SK-N-SH (cell line): ENCODE results near the gene VLDLR. TPM values are rescaled to one million over a fixed set of nuclear protein-coding genes. Genes with fewer than 3 reads are reported as not detected.

Experiments used
- CTCF ChIA-PET: fragments of 300-600, 350-600 bp; formaldehyde crosslinking; extraction: SDS; loops from one replicate; lab custom pipeline; 2021; lab: Yijun Ruan, JAX
- POLR2A ChIA-PET: fragments of 350-600 bp; sonication (Branson Sonifier 250); formaldehyde crosslinking; extraction: SDS; loops from one replicate; lab custom pipeline; 2020; ENCODE audit warnings: antibody characterized with exemption, inconsistent platforms; lab: Yijun Ruan, JAX
- DNase-seq: peaks from one replicate; pipeline ENCODE4 v3.0.0; 2012
- H2AFZ ChIP-seq: fragments of 200-600 bp; sonication (generic); 2 replicates; pipeline ENCODE4 v1.8.1; 2016; ENCODE audit warnings: antibody characterized with exemption, mild to moderate bottlenecking, low read depth
- H3F3A ChIP-seq: fragments of 200-600 bp; sonication (generic); replicated peaks from 2 replicates; pipeline ENCODE3; 2016; ENCODE audit warnings: antibody characterized with exemption, mild to moderate bottlenecking; ENCODE audit not compliant: insufficient read depth
- H3K27ac ChIP-seq, 2 experiments: fragments of 200-500 bp in 1 of 2; fragments of 200-600 bp in 1 of 2; sonication (Bioruptor generic) in 1 of 2; sonication (generic), shearing (Covaris generic) in 1 of 2; 2 replicates each; pipeline versions ENCODE4 v1.5.1 to v1.6.1; 2014 to 2016; ENCODE audit warnings: low read depth in 2 of 2, inconsistent platforms in 1 of 2, low read length in 1 of 2, mild to moderate bottlenecking in 1 of 2, mixed read lengths in 1 of 2
- H3K27me3 ChIP-seq: fragments of 200-600 bp; sonication (generic), shearing (Covaris generic); 2 replicates; pipeline ENCODE4 v1.6.1; 2016; ENCODE audit warnings: mixed run types; ENCODE audit not compliant: insufficient read depth
- H3K36me3 ChIP-seq, 2 experiments: fragments of 200-500 bp in 1 of 2; fragments of 200-600 bp in 1 of 2; sonication (Bioruptor generic) in 1 of 2; sonication (generic) in 1 of 2; replicated peaks in 1 of 2; 2 replicates each; pipeline versions ENCODE3 to v1.5.1; 2014 to 2016; ENCODE audit warnings: low read length in 1 of 2, mild to moderate bottlenecking in 1 of 2; ENCODE audit not compliant: insufficient read depth in 2 of 2, control insufficient read depth in 1 of 2
- H3K4me1 ChIP-seq, 2 experiments: fragments of 200-500 bp in 1 of 2; fragments of 200-600 bp in 1 of 2; sonication (Bioruptor generic) in 1 of 2; sonication (generic), shearing (Covaris generic) in 1 of 2; 2 replicates each; pipeline versions ENCODE4 v1.5.1 to v1.6.1; 2014 to 2016; ENCODE audit warnings: low read depth in 1 of 2, low read length in 1 of 2, mixed run types in 1 of 2; ENCODE audit not compliant: insufficient read depth in 2 of 2, control insufficient read depth in 1 of 2
- H3K4me2 ChIP-seq: fragments of 200-600 bp; sonication (generic), shearing (Covaris generic); 2 replicates; pipeline ENCODE4 v1.6.1; 2017; ENCODE audit warnings: mixed run types
- H3K4me3 ChIP-seq, 2 experiments: fragments of 200-500 bp in 1 of 2; fragments of 200-600 bp in 1 of 2; sonication (Bioruptor generic) in 1 of 2; sonication (generic), shearing (Covaris generic) in 1 of 2; 2 replicates each; pipeline versions ENCODE4 v1.5.1 to v1.8.1; 2014 to 2016; ENCODE audit warnings: low read depth in 2 of 2, inconsistent platforms in 1 of 2, low read length in 1 of 2, mild to moderate bottlenecking in 1 of 2, mixed read lengths in 1 of 2, moderate library complexity in 1 of 2
- H3K79me2 ChIP-seq: fragments of 200-600 bp; sonication (generic); 2 replicates; pipeline ENCODE4 v1.8.1; 2017; ENCODE audit warnings: mild to moderate bottlenecking; ENCODE audit not compliant: insufficient read depth
- H3K9ac ChIP-seq: fragments of 200-600 bp; sonication (generic); 2 replicates; pipeline ENCODE4 v1.6.1; 2017; ENCODE audit warnings: mixed run types
- H3K9me2 ChIP-seq: fragments of 200-600 bp; sonication (generic); 2 replicates; pipeline ENCODE4 v1.6.1; 2017; ENCODE audit warnings: mixed run types
- H3K9me3 ChIP-seq: fragments of 200-600 bp; sonication (generic); 2 replicates; pipeline ENCODE4 v1.6.1; 2017; ENCODE audit warnings: mixed run types, mild to moderate bottlenecking, moderate library complexity
- H4K20me1 ChIP-seq: fragments of 200-600 bp; sonication (generic); 2 replicates; pipeline ENCODE4 v1.6.1; 2017; ENCODE audit warnings: mild to moderate bottlenecking, mixed run types; ENCODE audit not compliant: insufficient read depth
- ELF1 ChIP-seq: IDR thresholded peaks from 2 replicates; pipeline ENCODE4 v1.4.0; 2012
- FOXJ3 ChIP-seq: sonication (generic); formaldehyde crosslinking; IDR thresholded peaks from 2 replicates; pipeline ENCODE4 v1.5.1; 2020; ENCODE audit warnings: mild to moderate bottlenecking, missing genetic modification reagents
- FOXM1 ChIP-seq: IDR thresholded peaks from 2 replicates; pipeline ENCODE4 v1.4.0; 2012; ENCODE audit warnings: low read depth, mild to moderate bottlenecking
- GATA2 ChIP-seq: sonication (generic); formaldehyde crosslinking; IDR thresholded peaks from 2 replicates; pipeline ENCODE4 v1.5.0; 2020; ENCODE audit warnings: mild to moderate bottlenecking, missing genetic modification reagents
- NFIC ChIP-seq: IDR thresholded peaks from 2 replicates; pipeline ENCODE4 v1.4.0; 2012; ENCODE audit warnings: borderline replicate concordance
- NRF1 ChIP-seq: IDR thresholded peaks from 2 replicates; pipeline ENCODE4 v1.6.1; 2012; ENCODE audit warnings: low read depth, mild to moderate bottlenecking, low read length
- RXRA ChIP-seq: IDR thresholded peaks from 2 replicates; pipeline ENCODE4 v1.4.0; 2012; ENCODE audit warnings: low read depth, mild to moderate bottlenecking, borderline replicate concordance
- SMC3 ChIP-seq: IDR thresholded peaks from 2 replicates; pipeline ENCODE4 v1.6.1; 2012; ENCODE audit warnings: low read depth, low read length, improper control_type of control experiment
- TAF1 ChIP-seq: IDR thresholded peaks from 2 replicates; pipeline ENCODE4 v1.6.1; 2012; ENCODE audit warnings: low read depth, mild to moderate bottlenecking, low read length, moderate library complexity, borderline replicate concordance
- YY1 ChIP-seq: IDR thresholded peaks from 2 replicates; pipeline ENCODE4 v1.4.0; 2012; ENCODE audit warnings: low read depth, mild to moderate bottlenecking
- WGBS: methylation state at CpG from one replicate; pipeline ENCODE4 v1.1.6; 2017; ENCODE audit warnings: low lambda C conversion rate; 5-methylcytosine and 5-hydroxymethylcytosine counted together
- polyA plus RNA-seq, 3 experiments: library from polyadenylated mRNA; depleted of rRNA; stranded (reverse); fragments of >200 nt; gene quantifications; 2 replicates each; pipeline ENCODE4 v1.2.3, GENCODE V29; 2012
- TF ChIP-seq, protein P1 (sequence below): fragments of 150-350 bp; IDR thresholded peaks from 2 replicates; pipeline ENCODE4 v1.6.1; 2017; ENCODE audit warnings: antibody characterized with exemption, low read length, low read depth, borderline replicate concordance
- TF ChIP-seq, protein P2 (sequence below): fragments of 200-600 bp; sonication (generic); IDR thresholded peaks from 2 replicates; pipeline ENCODE4 v1.6.1; 2017; ENCODE audit warnings: antibody characterized with exemption, mild to moderate bottlenecking, moderate library complexity
- TF ChIP-seq, protein P3 (sequence below): IDR thresholded peaks from 2 replicates; pipeline ENCODE4 v1.4.0; 2012; ENCODE audit warnings: low read depth, borderline replicate concordance
- TF ChIP-seq, protein P4 (sequence below): fragments of 150-350 bp; IDR thresholded peaks from 2 replicates; pipeline ENCODE4 v1.6.1; 2016; ENCODE audit warnings: mild to moderate bottlenecking, low read depth, low read length
- TF ChIP-seq, protein P5 (sequence below): IDR thresholded peaks from 2 replicates; pipeline ENCODE4; 2012

The VLDLR gene
- polyA plus RNA-seq, 1 of the 3 experiments (the other 2 are of a cell fraction): 9.2 TPM

DNA sequence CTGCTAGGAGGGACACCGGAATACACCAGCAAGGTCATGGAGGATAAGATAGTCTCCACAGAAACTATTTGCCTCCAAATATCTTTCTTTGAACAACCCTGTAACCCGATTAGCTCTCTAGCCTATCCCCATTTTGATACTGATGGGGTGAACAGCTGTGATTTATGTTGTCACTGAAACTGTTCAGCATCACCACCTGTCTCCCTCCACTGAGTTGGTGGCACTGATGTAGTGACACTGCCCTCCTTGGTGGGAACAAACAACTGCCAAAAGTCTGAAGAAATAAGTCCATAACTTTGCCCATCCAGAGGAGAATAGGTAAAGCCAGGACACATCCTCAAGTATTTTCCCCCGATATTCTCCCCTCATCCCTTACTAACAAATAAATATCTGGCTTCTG, 71.5 kb downstream of the VLDLR start:
- Histone ChIP-seq H3K9me2 (no peaks in the 10 kb centered on the region), H3K9me3 (no peaks in the 10 kb centered on the region), H3K27ac (no peak overlapping the region), H3F3A (peaks cover 11% of the 10 kb centered on the region), H3K4me1 (peaks cover 0 to 15% of the 10 kb centered on the region in 2 experiments; a peak in 1 of 4 replicates), H3K4me2 (no peak overlapping the region), H3K36me3 (no peaks in the 10 kb centered on the region), H3K4me3 (no peak overlapping the region), H3K27me3 (no peaks in the 10 kb centered on the region), H3K79me2 (no peaks in the 10 kb centered on the region), H3K9ac (no peak overlapping the region), H2AFZ (no peak overlapping the region), H4K20me1 (no peaks in the 10 kb centered on the region)
- 96% methylated on average over 3 of the region's 3 CpGs for WGBS
- DNase-seq: no peak
- TF ChIP-seq, protein P1, sequence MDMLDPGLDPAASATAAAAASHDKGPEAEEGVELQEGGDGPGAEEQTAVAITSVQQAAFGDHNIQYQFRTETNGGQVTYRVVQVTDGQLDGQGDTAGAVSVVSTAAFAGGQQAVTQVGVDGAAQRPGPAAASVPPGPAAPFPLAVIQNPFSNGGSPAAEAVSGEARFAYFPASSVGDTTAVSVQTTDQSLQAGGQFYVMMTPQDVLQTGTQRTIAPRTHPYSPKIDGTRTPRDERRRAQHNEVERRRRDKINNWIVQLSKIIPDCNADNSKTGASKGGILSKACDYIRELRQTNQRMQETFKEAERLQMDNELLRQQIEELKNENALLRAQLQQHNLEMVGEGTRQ: no peak
- TF ChIP-seq RXRA (no peak), GATA2 (CRISPR knock-in tag) (no peak), TAF1 (no peak), NFIC (no peak), ELF1 (no peak), YY1 (no peak), FOXJ3 (CRISPR knock-in tag) (no peak), NRF1 (no peak), SMC3 (no peak), FOXM1 (no peak)
- TF ChIP-seq, protein P2, sequence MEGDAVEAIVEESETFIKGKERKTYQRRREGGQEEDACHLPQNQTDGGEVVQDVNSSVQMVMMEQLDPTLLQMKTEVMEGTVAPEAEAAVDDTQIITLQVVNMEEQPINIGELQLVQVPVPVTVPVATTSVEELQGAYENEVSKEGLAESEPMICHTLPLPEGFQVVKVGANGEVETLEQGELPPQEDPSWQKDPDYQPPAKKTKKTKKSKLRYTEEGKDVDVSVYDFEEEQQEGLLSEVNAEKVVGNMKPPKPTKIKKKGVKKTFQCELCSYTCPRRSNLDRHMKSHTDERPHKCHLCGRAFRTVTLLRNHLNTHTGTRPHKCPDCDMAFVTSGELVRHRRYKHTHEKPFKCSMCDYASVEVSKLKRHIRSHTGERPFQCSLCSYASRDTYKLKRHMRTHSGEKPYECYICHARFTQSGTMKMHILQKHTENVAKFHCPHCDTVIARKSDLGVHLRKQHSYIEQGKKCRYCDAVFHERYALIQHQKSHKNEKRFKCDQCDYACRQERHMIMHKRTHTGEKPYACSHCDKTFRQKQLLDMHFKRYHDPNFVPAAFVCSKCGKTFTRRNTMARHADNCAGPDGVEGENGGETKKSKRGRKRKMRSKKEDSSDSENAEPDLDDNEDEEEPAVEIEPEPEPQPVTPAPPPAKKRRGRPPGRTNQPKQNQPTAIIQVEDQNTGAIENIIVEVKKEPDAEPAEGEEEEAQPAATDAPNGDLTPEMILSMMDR: no peak
- TF ChIP-seq, protein P3, sequence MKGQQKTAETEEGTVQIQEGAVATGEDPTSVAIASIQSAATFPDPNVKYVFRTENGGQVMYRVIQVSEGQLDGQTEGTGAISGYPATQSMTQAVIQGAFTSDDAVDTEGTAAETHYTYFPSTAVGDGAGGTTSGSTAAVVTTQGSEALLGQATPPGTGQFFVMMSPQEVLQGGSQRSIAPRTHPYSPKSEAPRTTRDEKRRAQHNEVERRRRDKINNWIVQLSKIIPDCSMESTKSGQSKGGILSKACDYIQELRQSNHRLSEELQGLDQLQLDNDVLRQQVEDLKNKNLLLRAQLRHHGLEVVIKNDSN: no peak
- TF ChIP-seq, protein P4, sequence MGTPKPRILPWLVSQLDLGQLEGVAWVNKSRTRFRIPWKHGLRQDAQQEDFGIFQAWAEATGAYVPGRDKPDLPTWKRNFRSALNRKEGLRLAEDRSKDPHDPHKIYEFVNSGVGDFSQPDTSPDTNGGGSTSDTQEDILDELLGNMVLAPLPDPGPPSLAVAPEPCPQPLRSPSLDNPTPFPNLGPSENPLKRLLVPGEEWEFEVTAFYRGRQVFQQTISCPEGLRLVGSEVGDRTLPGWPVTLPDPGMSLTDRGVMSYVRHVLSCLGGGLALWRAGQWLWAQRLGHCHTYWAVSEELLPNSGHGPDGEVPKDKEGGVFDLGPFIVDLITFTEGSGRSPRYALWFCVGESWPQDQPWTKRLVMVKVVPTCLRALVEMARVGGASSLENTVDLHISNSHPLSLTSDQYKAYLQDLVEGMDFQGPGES: no peak
- TF ChIP-seq, protein P5, sequence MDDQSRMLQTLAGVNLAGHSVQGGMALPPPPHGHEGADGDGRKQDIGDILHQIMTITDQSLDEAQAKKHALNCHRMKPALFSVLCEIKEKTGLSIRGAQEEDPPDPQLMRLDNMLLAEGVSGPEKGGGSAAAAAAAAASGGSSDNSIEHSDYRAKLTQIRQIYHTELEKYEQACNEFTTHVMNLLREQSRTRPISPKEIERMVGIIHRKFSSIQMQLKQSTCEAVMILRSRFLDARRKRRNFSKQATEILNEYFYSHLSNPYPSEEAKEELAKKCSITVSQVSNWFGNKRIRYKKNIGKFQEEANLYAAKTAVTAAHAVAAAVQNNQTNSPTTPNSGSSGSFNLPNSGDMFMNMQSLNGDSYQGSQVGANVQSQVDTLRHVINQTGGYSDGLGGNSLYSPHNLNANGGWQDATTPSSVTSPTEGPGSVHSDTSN: no peak
- ChIA-PET POLR2A (no interaction called here), CTCF (no interaction called here)
